ENCODE data around the gene MTM1. TPM values are rescaled to one million over a fixed set of nuclear protein-coding genes. Genes with fewer than 3 reads are reported as not detected.

Gene MTM1
- polyA plus RNA-seq, 1 donor from 2014 or later = 7.1 TPM

DNA sequence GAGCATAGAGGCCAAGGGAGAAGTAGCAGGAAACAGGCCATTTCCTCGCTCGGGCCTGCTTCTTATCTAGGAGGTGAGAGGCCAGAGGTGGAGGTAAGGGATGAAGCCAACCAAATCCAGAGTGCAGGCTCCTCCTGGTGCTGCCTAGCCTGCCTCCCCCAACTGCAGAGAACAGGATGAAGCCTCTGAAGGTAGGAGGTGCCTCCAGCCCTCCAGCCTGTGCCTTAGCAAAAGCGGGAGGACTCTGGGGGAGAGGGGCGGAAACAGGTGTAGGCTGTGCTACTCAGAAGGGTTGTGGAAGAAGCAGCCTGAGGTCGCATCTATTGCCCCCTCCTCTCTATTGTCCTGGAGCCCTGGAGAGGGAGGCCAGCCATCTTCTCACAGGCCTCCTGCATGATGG, 2.9 kb upstream of the MTM1 start:
- TF ChIP-seq TAF1 (IDR thresholded peaks at IDR 0.05; ENCODE audit: low read depth) (no peak), MXI1 (conservative IDR thresholded peaks at IDR 0.05; ENCODE audit: poor library complexity, severe bottlenecking) (no peak), POLR2AphosphoS5 (IDR thresholded peaks at IDR 0.05) (no peak), RAD21 (conservative IDR thresholded peaks at IDR 0.05) (no peak), EZH2 (IDR thresholded peaks at IDR 0.05; ENCODE audit: borderline replicate concordance, insufficient read depth, low read length, poor library complexity, severe bottlenecking) (no peak), EP300 (conservative IDR thresholded peaks at IDR 0.05; ENCODE audit: poor library complexity, severe bottlenecking) (no peak), SMC3 (conservative IDR thresholded peaks at IDR 0.05; ENCODE audit: poor library complexity) (no peak)
- TF ChIP-seq, protein P1, sequence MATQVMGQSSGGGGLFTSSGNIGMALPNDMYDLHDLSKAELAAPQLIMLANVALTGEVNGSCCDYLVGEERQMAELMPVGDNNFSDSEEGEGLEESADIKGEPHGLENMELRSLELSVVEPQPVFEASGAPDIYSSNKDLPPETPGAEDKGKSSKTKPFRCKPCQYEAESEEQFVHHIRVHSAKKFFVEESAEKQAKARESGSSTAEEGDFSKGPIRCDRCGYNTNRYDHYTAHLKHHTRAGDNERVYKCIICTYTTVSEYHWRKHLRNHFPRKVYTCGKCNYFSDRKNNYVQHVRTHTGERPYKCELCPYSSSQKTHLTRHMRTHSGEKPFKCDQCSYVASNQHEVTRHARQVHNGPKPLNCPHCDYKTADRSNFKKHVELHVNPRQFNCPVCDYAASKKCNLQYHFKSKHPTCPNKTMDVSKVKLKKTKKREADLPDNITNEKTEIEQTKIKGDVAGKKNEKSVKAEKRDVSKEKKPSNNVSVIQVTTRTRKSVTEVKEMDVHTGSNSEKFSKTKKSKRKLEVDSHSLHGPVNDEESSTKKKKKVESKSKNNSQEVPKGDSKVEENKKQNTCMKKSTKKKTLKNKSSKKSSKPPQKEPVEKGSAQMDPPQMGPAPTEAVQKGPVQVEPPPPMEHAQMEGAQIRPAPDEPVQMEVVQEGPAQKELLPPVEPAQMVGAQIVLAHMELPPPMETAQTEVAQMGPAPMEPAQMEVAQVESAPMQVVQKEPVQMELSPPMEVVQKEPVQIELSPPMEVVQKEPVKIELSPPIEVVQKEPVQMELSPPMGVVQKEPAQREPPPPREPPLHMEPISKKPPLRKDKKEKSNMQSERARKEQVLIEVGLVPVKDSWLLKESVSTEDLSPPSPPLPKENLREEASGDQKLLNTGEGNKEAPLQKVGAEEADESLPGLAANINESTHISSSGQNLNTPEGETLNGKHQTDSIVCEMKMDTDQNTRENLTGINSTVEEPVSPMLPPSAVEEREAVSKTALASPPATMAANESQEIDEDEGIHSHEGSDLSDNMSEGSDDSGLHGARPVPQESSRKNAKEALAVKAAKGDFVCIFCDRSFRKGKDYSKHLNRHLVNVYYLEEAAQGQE (IDR thresholded peaks at IDR 0.05; ENCODE audit: borderline replicate concordance) = no peak
- TF ChIP-seq, protein P2, sequence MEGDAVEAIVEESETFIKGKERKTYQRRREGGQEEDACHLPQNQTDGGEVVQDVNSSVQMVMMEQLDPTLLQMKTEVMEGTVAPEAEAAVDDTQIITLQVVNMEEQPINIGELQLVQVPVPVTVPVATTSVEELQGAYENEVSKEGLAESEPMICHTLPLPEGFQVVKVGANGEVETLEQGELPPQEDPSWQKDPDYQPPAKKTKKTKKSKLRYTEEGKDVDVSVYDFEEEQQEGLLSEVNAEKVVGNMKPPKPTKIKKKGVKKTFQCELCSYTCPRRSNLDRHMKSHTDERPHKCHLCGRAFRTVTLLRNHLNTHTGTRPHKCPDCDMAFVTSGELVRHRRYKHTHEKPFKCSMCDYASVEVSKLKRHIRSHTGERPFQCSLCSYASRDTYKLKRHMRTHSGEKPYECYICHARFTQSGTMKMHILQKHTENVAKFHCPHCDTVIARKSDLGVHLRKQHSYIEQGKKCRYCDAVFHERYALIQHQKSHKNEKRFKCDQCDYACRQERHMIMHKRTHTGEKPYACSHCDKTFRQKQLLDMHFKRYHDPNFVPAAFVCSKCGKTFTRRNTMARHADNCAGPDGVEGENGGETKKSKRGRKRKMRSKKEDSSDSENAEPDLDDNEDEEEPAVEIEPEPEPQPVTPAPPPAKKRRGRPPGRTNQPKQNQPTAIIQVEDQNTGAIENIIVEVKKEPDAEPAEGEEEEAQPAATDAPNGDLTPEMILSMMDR (IDR thresholded peaks at IDR 0.05; ENCODE audit: poor library complexity, severe bottlenecking) = no peak
- H3K27ac ChIP-seq (ENCODE audit: low read length) = no peak overlapping the region
- H3K4me2 ChIP-seq (ENCODE audit: low read length) = no peak overlapping the region

DNA sequence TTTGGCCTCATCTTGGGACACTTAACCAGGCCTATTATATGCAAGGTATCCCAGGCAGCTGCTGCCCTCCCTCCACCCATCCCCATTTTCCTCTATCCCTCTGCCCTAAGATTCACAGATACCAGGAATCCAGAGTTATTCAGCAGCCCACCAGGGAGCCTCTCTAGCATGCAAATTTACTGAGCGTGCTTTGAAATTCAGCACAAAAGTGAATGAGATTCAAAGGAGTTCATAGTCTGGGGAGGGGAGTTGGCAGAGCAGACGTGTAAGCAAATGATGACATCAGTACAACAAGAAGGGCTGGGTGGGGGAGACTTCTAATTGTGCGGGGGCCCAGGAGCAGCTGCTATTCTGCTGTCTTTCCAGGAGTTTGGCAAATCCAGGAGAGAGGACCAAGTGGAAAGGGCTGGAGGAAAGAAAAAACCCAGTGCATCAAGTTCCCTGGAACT, 1.7 kb upstream of the MTM1 start:
- no peak overlapping the region for H3K4me3 ChIP-seq (ENCODE audit: low read length)
- H3K36me3 ChIP-seq (ENCODE audit: insufficient read depth, low read length) = no peaks in the 10 kb centered on the region
- no peaks in the 10 kb centered on the region for H4K20me1 ChIP-seq (ENCODE audit: insufficient read depth)
- no peak overlapping the region for H3K4me2 ChIP-seq (ENCODE audit: low read length)
- TF ChIP-seq POLR2AphosphoS5 (IDR thresholded peaks at IDR 0.05) = no peak
- no peak for TF ChIP-seq SMC3 (conservative IDR thresholded peaks at IDR 0.05; ENCODE audit: poor library complexity)
- no peak for TF ChIP-seq MXI1 (conservative IDR thresholded peaks at IDR 0.05; ENCODE audit: poor library complexity, severe bottlenecking)
- no peak for TF ChIP-seq EP300 (conservative IDR thresholded peaks at IDR 0.05; ENCODE audit: poor library complexity, severe bottlenecking)
- no peak for TF ChIP-seq RAD21 (conservative IDR thresholded peaks at IDR 0.05)
- TF ChIP-seq, protein P1 (IDR thresholded peaks at IDR 0.05; ENCODE audit: borderline replicate concordance) = no peak
- TF ChIP-seq, protein P2 (IDR thresholded peaks at IDR 0.05; ENCODE audit: poor library complexity, severe bottlenecking) = no peak
- TF ChIP-seq TAF1 (IDR thresholded peaks at IDR 0.05; ENCODE audit: low read depth) = no peak
- no peak for TF ChIP-seq EZH2 (IDR thresholded peaks at IDR 0.05; ENCODE audit: borderline replicate concordance, insufficient read depth, low read length, poor library complexity, severe bottlenecking)
- no peak overlapping the region for H2AFZ ChIP-seq (ENCODE audit: low read depth, low read length)
- no peaks in the 10 kb centered on the region for H3K79me2 ChIP-seq (replicated peaks; ENCODE audit: insufficient read depth, low read length)
- no peaks in the 10 kb centered on the region for H3K9me3 ChIP-seq (ENCODE audit: low read length)
- H3K9ac ChIP-seq (ENCODE audit: low read length) = no peak overlapping the region
- H3K9me2 ChIP-seq (ENCODE audit: insufficient read depth, low read length) = no peaks in the 10 kb centered on the region
- no peak overlapping the region for H3K27ac ChIP-seq (ENCODE audit: low read length)
- no peaks in the 10 kb centered on the region for H3K27me3 ChIP-seq (ENCODE audit: insufficient read depth, low read depth, low read length)
- no peaks in the 10 kb centered on the region for H3F3A ChIP-seq (ENCODE audit: insufficient read depth, low read length, poor library complexity, severe bottlenecking)

More for the DNA sequence above, 2.9 kb upstream of the MTM1 start:
- H3K4me3 ChIP-seq (ENCODE audit: low read length) = no peak overlapping the region
- no peak overlapping the region for H3K9ac ChIP-seq (ENCODE audit: low read length)
- no peaks in the 10 kb centered on the region for H3K9me3 ChIP-seq (ENCODE audit: low read length)
- H2AFZ ChIP-seq (ENCODE audit: low read depth, low read length) = no peak overlapping the region
- H3K36me3 ChIP-seq (ENCODE audit: insufficient read depth, low read length) = no peaks in the 10 kb centered on the region
- no peaks in the 10 kb centered on the region for H4K20me1 ChIP-seq (ENCODE audit: insufficient read depth)
- no peaks in the 10 kb centered on the region for H3K9me2 ChIP-seq (ENCODE audit: insufficient read depth, low read length)
- H3F3A ChIP-seq (ENCODE audit: insufficient read depth, low read length, poor library complexity, severe bottlenecking) = no peaks in the 10 kb centered on the region
- H3K79me2 ChIP-seq (replicated peaks; ENCODE audit: insufficient read depth, low read length) = no peaks in the 10 kb centered on the region
- H3K27me3 ChIP-seq (ENCODE audit: insufficient read depth, low read depth, low read length) = no peaks in the 10 kb centered on the region

Data from neural cell (in vitro differentiated cells).